Upper lobe of right lung (tissue), 1 donor: Measurements from ENCODE around the gene EPB41L4B. TPM values are rescaled to one million over a fixed set of nuclear protein-coding genes. Genes with fewer than 3 reads are reported as not detected.

Experiments
- ATAC-seq: fragments of 200-7000 bp; cut with Tn5 transposase; one replicate; pipeline ENCODE4 v1.9.1; 2020; ENCODE audit warnings: mild to moderate bottlenecking, moderate library complexity
- DNase-seq: peaks from one replicate; pipeline ENCODE4 v3.0.0-alpha.2; 2020
- H3K27ac ChIP-seq: fragments of 200-600 bp; one replicate; pipeline ENCODE4 v1.8.0; 2022
- H3K27me3 ChIP-seq: fragments of 200-600 bp; one replicate; pipeline ENCODE4 v1.8.0; 2022; ENCODE audit warnings: mild to moderate bottlenecking
- H3K36me3 ChIP-seq: fragments of 200-600 bp; one replicate; pipeline ENCODE4 v1.8.0; 2022
- H3K4me1 ChIP-seq: fragments of 200-600 bp; one replicate; pipeline ENCODE4 v1.8.0; 2022
- H3K4me3 ChIP-seq: fragments of 200-600 bp; one replicate; pipeline ENCODE4 v1.8.0; 2022; ENCODE audit warnings: mild to moderate bottlenecking
- H3K9me3 ChIP-seq: fragments of 200-600 bp; one replicate; pipeline ENCODE4 v1.8.0; 2022
- intact Hi-C: fragments of 100-400 bp; cut with DNase I; formaldehyde crosslinking; loops from one replicate; pipeline ENCODE4 v1.11.0; 2022
- total RNA-seq: library from RNA; stranded (reverse); fragmentation: NEBNext Ultra II Directional; extraction: Animal tissue kit (Norgen Biotek cat#: 25700); gene quantifications from one replicate; pipeline ENCODE4 v1.2.1, GENCODE V29; 2021
- TF ChIP-seq, protein P1 (sequence below): fragments of 200-600 bp; IDR thresholded peaks from one replicate; pipeline ENCODE4 v1.8.0; 2022; ENCODE audit warnings: antibody characterized with exemption
- donor health status: DM: no; HTN: yes; CAD: no; lungs with severe emphysema.

The EPB41L4B gene
- total RNA-seq, 1 donor from 2014 or later, result 10.1 TPM

DNA sequence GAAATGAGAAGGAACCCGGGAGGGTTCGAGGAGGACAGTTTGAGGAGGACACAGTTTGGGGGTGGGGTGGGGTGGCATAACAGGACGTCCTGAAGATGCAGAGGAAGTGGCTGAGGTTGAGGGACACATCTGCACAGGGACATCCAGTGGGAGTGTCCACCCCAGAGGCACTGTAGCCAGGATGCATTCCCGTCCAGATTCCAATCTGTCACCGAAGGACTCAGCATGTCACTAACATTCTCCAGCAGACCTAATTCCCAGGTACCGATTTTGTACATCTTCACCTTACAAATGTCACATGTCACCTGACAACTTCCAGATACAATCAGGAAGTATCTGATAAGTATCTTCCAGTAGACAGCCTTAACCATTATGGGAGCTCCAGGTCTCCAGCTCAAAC, 42.6 kb downstream of the EPB41L4B start:
- intact Hi-C loops, result no loop called here
- ATAC-seq, result no peak
- TF ChIP-seq, protein P1, sequence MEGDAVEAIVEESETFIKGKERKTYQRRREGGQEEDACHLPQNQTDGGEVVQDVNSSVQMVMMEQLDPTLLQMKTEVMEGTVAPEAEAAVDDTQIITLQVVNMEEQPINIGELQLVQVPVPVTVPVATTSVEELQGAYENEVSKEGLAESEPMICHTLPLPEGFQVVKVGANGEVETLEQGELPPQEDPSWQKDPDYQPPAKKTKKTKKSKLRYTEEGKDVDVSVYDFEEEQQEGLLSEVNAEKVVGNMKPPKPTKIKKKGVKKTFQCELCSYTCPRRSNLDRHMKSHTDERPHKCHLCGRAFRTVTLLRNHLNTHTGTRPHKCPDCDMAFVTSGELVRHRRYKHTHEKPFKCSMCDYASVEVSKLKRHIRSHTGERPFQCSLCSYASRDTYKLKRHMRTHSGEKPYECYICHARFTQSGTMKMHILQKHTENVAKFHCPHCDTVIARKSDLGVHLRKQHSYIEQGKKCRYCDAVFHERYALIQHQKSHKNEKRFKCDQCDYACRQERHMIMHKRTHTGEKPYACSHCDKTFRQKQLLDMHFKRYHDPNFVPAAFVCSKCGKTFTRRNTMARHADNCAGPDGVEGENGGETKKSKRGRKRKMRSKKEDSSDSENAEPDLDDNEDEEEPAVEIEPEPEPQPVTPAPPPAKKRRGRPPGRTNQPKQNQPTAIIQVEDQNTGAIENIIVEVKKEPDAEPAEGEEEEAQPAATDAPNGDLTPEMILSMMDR, result no peak
- no peaks in the 10 kb centered on the region for H3K27me3 ChIP-seq
- no peak for DNase-seq
- no peaks in the 10 kb centered on the region for H3K9me3 ChIP-seq
- no peaks in the 10 kb centered on the region for H3K4me1 ChIP-seq
- H3K27ac ChIP-seq, result no peak overlapping the region
- no peak overlapping the region for H3K4me3 ChIP-seq
- H3K36me3 ChIP-seq, result no peaks in the 10 kb centered on the region

DNA sequence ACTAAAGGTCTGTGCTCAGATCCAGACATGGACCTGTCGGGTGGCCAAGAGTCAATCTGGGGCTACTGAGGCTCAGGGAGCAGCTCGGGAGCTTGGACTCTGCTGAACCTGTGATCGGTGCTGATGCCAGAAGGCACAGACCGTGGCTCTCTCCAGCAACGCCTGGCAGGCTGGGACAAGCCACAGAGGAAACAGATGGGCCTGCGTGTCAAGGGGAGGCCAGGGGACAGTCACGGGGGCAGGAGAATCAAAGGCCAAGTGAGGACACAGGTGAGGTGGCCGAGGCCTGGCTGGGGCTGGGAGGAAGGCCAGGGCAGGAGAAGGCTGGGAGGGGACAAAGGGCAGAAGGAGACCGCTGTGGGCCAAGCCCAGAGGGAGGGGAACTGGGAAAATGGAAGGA, 43.4 kb downstream of the EPB41L4B start:
- Histone ChIP-seq H3K4me3 (no peak overlapping the region), H3K27me3 (no peaks in the 10 kb centered on the region), H3K27ac (no peak overlapping the region), H3K36me3 (no peaks in the 10 kb centered on the region), H3K4me1 (no peaks in the 10 kb centered on the region), H3K9me3 (no peaks in the 10 kb centered on the region)
- intact Hi-C loops, result no loop called here
- no peak for DNase-seq
- ATAC-seq, result peak; percentile 12
- TF ChIP-seq, protein P1, result no peak

DNA sequence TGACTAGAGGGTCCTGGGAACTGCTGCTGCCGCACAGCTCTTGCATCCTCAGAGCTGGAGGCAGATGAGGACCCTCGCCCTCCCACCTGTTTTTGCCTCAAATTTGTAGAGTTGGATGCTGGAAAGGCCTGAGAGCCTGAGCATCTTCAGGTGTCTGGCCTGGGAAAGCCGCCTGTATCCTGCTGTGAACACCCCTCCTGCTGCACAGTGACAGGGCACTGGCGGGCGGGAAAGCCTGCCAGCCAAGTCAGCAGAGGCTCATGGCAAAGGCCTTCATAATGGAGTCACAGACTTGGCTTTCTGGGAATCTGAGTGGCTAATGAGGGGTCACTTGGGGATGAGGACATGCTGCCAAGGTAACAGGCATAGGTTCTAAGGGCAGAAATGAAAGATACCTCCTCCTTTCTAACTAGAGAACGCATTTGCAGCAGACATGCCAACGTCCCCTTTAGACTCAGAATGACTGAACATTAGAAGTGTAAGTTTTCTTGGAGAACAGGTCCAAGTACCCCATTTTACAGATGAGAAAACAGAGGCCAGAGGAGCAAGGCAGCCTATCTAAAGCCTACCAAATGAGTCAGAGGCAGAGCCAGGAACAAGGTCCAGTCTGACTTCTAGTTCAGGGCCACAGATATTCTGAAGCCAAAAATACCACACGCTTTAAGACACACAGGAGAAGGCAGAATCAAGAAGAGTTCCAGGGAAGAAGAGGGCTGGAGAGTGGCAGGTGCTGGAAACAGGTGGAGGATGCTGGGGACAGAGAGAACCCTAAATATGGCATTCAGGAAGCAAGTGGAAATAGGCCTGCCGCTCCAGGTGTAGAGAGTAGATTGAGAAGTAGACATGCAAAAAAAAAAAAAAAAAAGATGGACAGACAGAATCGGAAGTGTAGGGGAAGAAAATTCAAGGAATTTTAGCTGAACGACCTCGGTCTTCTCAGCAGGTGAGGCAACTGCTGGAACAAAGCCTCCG, 44.1 kb downstream of the EPB41L4B start:
- no peak for DNase-seq
- Histone ChIP-seq H3K36me3 (no peaks in the 10 kb centered on the region), H3K4me1 (no peaks in the 10 kb centered on the region), H3K4me3 (no peak overlapping the region), H3K27me3 (no peaks in the 10 kb centered on the region), H3K9me3 (no peaks in the 10 kb centered on the region), H3K27ac (no peak overlapping the region)
- ATAC-seq, result no peak
- TF ChIP-seq, protein P1, result no peak
- intact Hi-C loops, result no loop called here

DNA sequence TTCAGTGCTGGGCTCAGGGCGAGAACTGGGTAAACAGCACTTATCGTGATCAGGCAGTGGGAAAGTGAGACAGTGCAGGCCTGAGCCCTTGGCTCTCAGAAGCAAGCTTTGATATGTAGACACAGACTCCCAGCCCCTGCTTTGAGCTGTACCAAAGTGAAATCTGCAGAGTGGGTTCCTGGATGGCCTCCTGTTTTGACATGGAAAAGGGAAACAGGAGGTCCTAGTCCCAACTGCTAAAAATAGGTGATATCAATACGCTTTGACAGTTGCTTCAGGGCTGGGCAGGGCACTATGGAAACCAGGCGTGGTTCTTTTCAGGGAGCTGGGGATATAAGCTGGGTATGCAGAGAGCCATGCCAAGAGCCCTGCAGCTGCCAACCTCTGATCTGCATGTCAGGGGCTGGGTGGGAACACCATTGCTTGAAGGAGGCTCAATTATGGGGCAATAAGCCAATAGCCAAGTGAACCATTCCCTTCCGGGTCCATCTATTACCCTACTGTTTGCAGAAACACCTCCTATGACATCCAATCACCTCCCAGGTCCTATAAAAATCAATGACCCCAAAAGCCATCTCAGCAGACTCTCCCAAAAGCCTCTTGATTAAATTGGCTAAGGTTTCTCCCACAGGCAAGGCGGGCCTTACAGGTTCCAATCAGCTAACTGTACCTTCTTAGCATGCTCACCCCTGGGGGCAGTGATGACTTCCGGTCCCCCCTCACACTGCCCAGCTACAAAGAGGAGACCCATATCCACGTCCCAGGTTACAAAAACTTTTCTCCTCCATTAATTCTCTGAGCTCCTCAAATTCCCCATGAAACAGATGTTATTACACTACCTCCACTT, 45.8 kb downstream of the EPB41L4B start:
- Histone ChIP-seq H3K36me3 (no peaks in the 10 kb centered on the region), H3K27me3 (no peaks in the 10 kb centered on the region), H3K9me3 (no peaks in the 10 kb centered on the region), H3K4me3 (no peak overlapping the region), H3K4me1 (no peaks in the 10 kb centered on the region), H3K27ac (no peak overlapping the region)
- no peak for ATAC-seq
- TF ChIP-seq, protein P1, result no peak
- DNase-seq, result no peak
- intact Hi-C loops, result no loop called here

DNA sequence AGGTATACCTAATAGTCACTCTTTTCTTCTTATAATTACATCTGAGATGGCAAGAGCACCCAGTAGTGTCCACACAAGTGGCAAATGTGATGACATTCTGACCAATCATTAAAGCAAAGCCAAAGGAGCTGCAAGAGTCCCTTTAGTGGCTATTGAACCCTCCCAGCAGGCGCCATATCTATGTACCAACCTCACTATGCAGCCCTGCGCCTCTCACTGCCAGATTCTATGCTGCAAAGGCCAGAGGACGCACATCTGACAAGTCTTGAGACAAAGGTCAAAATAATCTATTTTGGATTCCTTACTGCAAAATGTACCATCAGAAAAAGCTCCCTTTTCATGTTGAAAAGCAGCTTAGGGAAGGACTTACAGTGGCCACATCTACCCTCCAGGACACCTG, 47.0 kb downstream of the EPB41L4B start:
- ATAC-seq (no peak), DNase-seq (no peak)
- H3K27ac ChIP-seq, result no peak overlapping the region
- H3K36me3 ChIP-seq, result no peaks in the 10 kb centered on the region
- no peaks in the 10 kb centered on the region for H3K9me3 ChIP-seq
- intact Hi-C loops, result no loop called here
- no peaks in the 10 kb centered on the region for H3K4me1 ChIP-seq
- H3K4me3 ChIP-seq, result no peak overlapping the region
- TF ChIP-seq, protein P1, result no peak
- no peaks in the 10 kb centered on the region for H3K27me3 ChIP-seq
